KMS-11 (cell line): ENCODE data around the gene IQCE.
"Not testable (repeated sequence)": the region's sequence is repeated elsewhere in the genome, so short reads cannot be mapped to it uniquely, and the experiment has no call there.

ENCODE experiments used
- H2AFZ ChIP-seq: fragments of 200-600 bp; sonication (generic); 2 replicates; pipeline ENCODE4 v1.6.1; 2016; ENCODE audit warnings: antibody characterized with exemption, mixed run types, low read depth
- H3K27ac ChIP-seq: fragments of 200-600 bp; sonication (generic); 2 replicates; pipeline ENCODE4 v1.6.1; 2016; ENCODE audit warnings: mild to moderate bottlenecking, mixed run types
- H3K27me3 ChIP-seq: fragments of 200-600 bp; sonication (generic); 2 replicates; pipeline ENCODE4 v1.6.1; 2017; ENCODE audit warnings: mild to moderate bottlenecking, low read depth, mixed run types, moderate library complexity; ENCODE audit not compliant: insufficient read depth
- H3K36me3 ChIP-seq: fragments of 200-600 bp; sonication (generic); 2 replicates; pipeline ENCODE4 v1.6.1; 2017; ENCODE audit warnings: mild to moderate bottlenecking, mixed run types; ENCODE audit not compliant: insufficient read depth
- H3K4me1 ChIP-seq: fragments of 200-600 bp; sonication (generic); 2 replicates; pipeline ENCODE4 v1.6.1; 2016; ENCODE audit warnings: mild to moderate bottlenecking, low read depth, mixed run types; ENCODE audit not compliant: poor library complexity, severe bottlenecking
- H3K4me2 ChIP-seq: fragments of 200-600 bp; sonication (generic); 2 replicates; pipeline ENCODE4 v1.7.0; 2016; ENCODE audit warnings: mild to moderate bottlenecking, mixed run types
- H3K4me3 ChIP-seq: fragments of 200-600 bp; sonication (generic); IDR thresholded peaks from 2 replicates; pipeline ENCODE4 v1.6.1; 2017; ENCODE audit warnings: low read depth, low read length, mixed read lengths; ENCODE audit not compliant: insufficient read depth
- H3K79me2 ChIP-seq: fragments of 200-600 bp; sonication (generic); 2 replicates; pipeline ENCODE4 v1.6.1; 2016; ENCODE audit warnings: low read depth, mixed run types; ENCODE audit not compliant: insufficient read depth
- H3K9ac ChIP-seq: fragments of 200-600 bp; sonication (generic); 2 replicates; pipeline ENCODE4 v1.6.1; 2016; ENCODE audit warnings: mild to moderate bottlenecking, mixed run types
- H4K20me1 ChIP-seq: fragments of 200-600 bp; sonication (generic); 2 replicates; pipeline ENCODE4 v1.6.1; 2016; ENCODE audit warnings: mild to moderate bottlenecking, mixed run types; ENCODE audit not compliant: insufficient read depth
- TF ChIP-seq, protein P1 (sequence below): fragments of 200-600 bp; sonication (generic); conservative IDR thresholded peaks from 2 replicates; pipeline ENCODE4 v1.6.1; 2017; ENCODE audit warnings: low read depth, mild to moderate bottlenecking, antibody characterized with exemption, low read length, moderate library complexity, mixed read lengths

The IQCE gene

DNA sequence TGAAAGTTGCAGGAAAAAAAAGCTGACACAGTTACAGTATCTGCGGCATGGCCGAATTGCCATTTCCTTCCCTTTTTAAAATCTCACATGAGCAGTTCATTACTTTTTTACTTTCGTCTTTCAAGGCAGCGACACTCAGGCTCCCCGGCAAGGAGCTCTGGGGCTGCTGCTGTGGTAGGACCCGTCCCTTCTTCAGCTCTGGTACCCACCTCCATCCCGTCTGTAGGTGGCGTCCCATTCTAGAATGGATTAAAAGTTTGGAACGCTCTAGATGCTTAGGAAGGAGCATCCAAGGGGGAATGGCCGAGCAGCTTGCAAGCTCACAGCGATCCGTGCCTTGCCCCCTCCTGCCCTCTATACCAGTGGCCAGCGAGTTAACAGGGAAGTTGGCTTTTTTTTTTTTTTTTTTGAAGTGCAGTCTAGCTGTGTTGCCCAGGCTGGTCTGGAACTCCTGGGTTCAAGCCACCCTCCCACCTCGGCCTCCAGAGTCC, 50.2 kb downstream of the IQCE start:
- Histone ChIP-seq H2AFZ (no peak overlapping the region), H4K20me1 (no peaks in the 10 kb centered on the region), H3K4me2 (no peak overlapping the region), H3K27ac (no peak overlapping the region), H3K4me3 (no peak overlapping the region), H3K36me3 (no peaks in the 10 kb centered on the region), H3K79me2 (no peaks in the 10 kb centered on the region), H3K9ac (no peak overlapping the region), H3K27me3 (no peaks in the 10 kb centered on the region), H3K4me1 (no peaks in the 10 kb centered on the region)
- TF ChIP-seq, protein P1, sequence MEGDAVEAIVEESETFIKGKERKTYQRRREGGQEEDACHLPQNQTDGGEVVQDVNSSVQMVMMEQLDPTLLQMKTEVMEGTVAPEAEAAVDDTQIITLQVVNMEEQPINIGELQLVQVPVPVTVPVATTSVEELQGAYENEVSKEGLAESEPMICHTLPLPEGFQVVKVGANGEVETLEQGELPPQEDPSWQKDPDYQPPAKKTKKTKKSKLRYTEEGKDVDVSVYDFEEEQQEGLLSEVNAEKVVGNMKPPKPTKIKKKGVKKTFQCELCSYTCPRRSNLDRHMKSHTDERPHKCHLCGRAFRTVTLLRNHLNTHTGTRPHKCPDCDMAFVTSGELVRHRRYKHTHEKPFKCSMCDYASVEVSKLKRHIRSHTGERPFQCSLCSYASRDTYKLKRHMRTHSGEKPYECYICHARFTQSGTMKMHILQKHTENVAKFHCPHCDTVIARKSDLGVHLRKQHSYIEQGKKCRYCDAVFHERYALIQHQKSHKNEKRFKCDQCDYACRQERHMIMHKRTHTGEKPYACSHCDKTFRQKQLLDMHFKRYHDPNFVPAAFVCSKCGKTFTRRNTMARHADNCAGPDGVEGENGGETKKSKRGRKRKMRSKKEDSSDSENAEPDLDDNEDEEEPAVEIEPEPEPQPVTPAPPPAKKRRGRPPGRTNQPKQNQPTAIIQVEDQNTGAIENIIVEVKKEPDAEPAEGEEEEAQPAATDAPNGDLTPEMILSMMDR, result peak; percentile 25; the same call in 1 of the 2 replicates

DNA sequence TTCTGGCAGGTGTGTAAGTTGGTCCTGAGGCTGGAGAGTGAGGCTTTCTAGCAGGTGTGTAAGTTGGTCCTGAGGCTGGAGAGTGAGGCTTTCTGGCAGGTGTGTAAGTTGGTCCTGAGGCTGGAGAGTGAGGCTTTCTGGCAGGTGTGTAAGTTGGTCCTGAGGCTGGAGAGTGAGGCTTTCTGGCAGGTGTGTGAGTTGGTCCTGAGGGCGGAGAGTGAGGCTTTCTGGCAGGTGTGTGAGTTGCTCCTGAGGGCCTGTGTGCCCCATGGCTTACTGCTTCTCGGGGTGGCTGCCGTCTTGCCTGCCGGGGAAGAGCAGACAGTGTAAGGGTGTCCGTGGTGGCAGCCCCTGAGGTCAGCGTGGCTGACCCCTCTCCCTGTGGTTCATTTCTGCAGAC, 50.9 kb downstream of the IQCE start:
- not testable (repeated sequence) for H3K36me3 ChIP-seq, H3K4me2 ChIP-seq, H3K4me3 ChIP-seq, H3K9ac ChIP-seq, H4K20me1 ChIP-seq, H3K27me3 ChIP-seq, H3K4me1 ChIP-seq, H3K79me2 ChIP-seq, H2AFZ ChIP-seq, H3K27ac ChIP-seq

DNA sequence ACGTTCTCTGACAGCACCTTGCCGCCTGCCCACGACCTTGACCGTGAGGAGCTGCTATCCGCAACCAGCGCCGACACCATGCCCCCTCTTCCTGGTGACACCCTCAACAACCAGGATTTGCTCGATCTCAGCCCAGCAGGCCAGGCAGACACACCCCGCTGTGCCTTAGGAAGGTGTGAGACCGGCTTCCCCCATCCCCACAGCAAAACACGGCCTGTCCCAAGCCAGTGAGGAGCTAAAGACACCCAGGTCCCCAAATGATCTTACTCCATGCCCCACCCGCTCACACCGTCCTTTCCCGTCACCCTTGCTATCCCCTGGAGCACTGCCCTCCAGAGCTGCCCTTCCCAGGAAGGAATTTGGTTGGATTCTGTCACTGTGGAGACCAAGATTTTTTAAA, 51.7 kb downstream of the IQCE start:
- TF ChIP-seq, protein P1, result no peak
- no peak overlapping the region for H3K9ac ChIP-seq
- H3K27me3 ChIP-seq, result no peaks in the 10 kb centered on the region; the same call in 1 of the 2 replicates
- no peak overlapping the region for H3K4me3 ChIP-seq
- H3K36me3 ChIP-seq, result no peaks in the 10 kb centered on the region
- no peaks in the 10 kb centered on the region for H3K4me1 ChIP-seq
- no peak overlapping the region for H3K27ac ChIP-seq
- no peaks in the 10 kb centered on the region for H4K20me1 ChIP-seq
- H2AFZ ChIP-seq, result no peak overlapping the region
- no peak overlapping the region for H3K4me2 ChIP-seq
- no peaks in the 10 kb centered on the region for H3K79me2 ChIP-seq

DNA sequence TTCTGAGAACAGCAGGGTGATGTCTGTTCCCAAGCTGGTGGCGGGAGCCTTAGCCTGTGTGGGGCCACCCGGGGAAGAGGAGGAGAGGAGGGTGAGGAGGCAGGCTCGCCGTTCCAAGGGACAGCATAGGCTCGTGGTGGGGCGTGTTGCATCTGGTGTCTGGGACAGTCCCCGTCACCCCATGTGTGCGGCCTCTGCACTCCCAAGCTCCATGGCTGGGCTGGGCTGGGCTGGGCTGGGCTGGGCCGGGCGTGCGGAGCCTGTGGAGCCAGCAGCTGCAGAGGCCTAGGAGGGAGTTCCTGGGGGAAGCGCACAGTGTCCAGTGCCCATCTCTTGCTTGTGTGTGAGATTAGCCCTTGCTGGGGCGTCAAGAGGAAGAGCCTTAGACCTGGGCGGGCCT, 52.1 kb downstream of the IQCE start:
- H3K27me3 ChIP-seq, result no peaks in the 10 kb centered on the region; the same call in 1 of the 2 replicates
- no peaks in the 10 kb centered on the region for H3K79me2 ChIP-seq
- no peaks in the 10 kb centered on the region for H4K20me1 ChIP-seq
- no peak overlapping the region for H3K4me3 ChIP-seq
- H3K4me2 ChIP-seq, result no peak overlapping the region
- H2AFZ ChIP-seq, result no peak overlapping the region
- no peak overlapping the region for H3K27ac ChIP-seq
- TF ChIP-seq, protein P1, result no peak
- H3K4me1 ChIP-seq, result no peaks in the 10 kb centered on the region
- no peak overlapping the region for H3K9ac ChIP-seq
- H3K36me3 ChIP-seq, result no peaks in the 10 kb centered on the region

DNA sequence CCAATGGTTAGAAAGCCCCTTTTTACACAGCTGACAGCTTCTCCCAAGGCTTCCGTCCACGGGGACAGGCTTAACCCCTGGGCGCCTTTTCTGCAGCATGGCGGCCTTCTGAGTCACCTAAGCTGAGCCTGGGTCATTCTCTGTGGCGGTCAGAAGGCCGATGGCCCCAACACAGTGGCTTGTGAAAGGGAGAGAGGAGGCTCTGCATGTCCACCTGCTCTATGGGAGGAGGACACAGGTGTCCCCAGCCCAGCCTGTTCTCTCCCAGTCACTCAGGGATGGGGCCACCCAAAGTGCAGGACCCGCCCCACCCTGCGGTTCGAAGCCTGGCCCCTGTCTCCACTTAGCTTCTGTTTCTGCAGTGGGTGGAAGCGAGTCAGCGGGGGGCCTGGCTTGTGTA, 52.6 kb downstream of the IQCE start:
- Histone ChIP-seq H3K9ac (no peak overlapping the region), H3K4me1 (no peaks in the 10 kb centered on the region), H3K36me3 (no peaks in the 10 kb centered on the region), H3K4me3 (no peak overlapping the region), H3K27ac (no peak overlapping the region), H3K4me2 (no peak overlapping the region), H3K79me2 (no peaks in the 10 kb centered on the region), H2AFZ (no peak overlapping the region), H3K27me3 (no peaks in the 10 kb centered on the region; the same call in 1 of the 2 replicates), H4K20me1 (no peaks in the 10 kb centered on the region)
- TF ChIP-seq, protein P1, result no peak
